NCI-H1694 treated with DMSO at 0.1 percent for 48 hours (cell line): ENCODE results near the gene HOXB3.
A peak's percentile ranks its signal among the peaks of the same experiment; 100 is the strongest.

Source experiments
- DNase-seq: peaks from one replicate; lab custom pipeline; 2025; lab: John Stamatoyannopoulos, UW

The HOXB3 gene

DNA sequence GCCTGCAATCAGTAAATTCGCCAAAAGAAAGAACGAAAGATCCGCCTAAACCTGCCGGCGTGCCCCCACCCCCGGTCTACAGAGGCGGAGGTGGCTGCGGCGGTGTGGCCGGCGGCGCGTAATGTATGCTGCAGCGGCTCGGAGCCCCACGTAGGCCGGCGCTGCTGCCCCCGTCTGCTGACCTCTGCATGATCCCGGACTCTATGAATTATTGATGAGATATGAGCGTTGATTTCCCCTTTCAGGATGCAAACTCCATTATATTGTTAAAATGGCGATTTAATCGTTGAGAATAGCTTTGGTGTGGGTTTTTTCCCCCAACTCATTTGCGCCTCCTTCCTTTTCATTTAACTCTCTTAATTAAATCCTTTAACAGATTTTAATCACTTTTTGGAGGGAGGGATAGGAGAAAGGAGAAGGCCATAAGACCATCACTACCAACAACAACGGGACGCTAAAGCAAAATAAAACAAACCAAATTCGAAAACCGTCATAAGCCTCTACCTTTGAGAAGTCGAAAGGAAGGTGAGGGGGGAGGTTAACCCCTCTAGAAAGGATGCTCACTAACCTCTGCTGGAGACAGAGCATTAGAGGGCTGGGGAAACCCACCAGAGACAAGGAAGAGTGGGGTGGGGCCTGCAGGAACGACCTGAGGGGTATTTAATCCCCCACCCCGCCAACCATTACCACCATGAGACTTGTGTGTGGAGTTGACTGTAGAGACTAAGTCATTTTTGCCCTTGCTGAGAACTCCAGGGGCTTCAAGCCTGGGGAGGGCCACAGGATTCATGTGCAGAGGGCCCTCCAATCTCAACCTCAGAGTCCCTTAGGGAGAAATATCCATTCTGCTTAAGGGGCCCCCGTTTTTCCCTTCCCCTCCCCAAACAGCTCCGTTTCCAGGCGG, 3.4 kb downstream of the HOXB3 start:
- DNase-seq: no peak

DNA sequence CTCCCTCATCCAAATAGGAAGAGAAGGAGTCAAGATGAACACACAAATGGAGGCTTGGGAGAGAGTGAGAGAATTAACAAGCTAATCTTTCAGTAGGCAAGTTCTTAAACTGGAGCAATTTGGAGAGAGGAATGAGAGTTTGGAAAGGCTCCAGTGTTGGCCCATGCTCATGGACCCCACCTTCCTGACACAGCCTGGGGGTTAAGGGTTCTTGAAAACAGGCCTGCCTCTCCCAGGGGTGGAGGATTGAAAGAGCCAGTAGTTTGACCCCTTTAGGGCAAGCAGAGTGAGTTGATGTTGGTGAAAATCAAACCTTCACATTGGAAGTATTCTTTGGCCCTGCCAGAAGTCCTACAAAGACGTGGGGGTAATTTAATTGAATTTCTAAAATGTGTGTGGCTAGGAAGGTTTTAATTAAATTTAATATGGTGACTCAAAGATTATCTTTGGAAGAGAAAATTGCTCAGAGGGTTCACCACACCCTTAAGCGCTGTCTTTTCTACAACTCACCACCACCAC, 5.8 kb downstream of the HOXB3 start:
- DNase-seq: no peak

DNA sequence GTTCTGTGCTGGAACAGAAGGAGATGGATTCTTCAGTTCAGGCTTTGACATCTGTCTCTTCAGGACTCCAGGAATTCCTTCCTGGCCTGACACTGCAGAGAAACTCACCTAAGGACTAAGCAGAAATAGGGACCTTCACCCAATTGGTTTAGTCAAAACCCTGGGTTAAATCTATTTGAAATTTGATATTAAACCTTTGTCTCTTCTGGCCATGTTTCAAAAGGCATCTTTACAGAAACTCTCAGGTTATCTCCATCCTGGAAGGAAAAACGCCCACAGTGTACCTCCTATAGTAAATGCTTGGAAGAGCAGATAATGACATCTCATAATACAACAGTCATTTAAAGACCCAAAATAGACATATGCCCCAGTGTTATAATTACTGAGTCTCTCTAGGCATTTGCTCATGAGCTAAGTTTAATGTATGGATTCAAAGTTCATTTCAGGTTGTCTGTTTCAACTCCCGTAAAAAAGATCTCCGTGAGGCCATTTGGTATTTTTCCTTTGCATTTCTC, 6.3 kb downstream of the HOXB3 start:
- DNase-seq: no peak

DNA sequence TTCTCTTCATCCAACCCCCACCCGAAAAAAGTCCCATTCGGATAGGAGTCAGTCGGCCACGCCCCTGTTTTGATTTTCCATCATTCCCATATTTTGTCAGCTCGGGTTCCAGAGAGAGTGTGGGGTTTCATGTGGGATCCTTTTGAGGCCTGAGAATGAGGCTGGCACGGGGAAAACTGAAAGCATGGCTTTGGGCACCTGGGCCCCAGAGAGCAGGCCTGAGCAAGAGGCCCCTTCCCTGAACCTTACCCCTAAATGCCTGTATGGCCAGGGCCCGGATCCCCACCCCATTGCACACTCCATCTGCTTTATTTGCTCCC, 7.3 kb downstream of the HOXB3 start:
- DNase-seq: no peak

DNA sequence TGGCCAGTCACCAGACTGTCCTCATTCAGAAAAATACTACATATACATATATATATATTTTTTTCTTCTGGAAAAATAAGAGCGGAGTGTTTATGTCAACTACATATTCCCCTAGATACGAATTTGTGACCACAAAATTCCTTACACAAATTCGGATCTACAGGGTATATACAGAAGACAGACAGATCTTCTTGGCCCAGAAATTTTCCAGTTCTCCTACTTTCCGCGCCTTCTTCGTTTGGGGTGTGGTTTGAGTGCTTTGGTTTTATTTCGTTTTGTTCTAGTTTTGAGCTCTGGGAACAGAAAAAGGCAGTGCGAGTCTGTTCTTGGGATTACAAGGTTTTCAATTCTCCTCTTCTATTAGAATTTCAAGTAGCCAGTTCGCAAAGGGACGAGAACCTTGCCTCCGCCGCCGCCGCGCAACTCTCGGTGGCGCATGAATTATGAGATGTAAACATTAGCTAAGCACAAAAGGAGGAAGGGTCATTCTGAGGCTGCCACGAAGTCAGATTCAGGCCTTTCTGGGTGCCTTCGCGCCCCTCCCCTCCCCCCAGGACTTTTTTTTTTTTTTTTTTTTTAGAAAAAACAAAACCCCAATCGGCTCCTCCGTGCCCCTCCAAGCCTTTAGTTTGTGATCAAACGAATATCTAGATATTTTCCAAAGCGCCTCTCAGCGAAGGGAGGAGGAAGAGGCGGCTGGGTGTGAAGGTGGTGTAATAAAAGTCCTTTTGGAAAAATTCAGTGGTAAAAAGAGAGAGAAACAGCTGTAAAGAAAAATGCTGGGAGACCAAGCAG, 10.1 kb downstream of the HOXB3 start:
- no peak for DNase-seq

DNA sequence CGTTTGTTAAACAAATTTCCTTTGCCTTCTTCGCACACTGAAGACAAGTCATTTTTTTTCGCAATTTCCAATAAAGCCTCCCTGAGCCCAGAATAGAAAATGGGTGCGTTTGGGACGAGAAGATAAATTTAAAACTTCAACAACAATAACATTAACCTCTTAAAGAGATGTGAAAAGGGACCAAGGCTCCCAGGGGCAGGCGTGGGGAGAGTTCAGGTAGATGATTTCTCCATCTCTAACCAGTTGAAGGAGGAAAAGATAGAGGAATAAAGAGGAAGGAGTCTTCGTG, 10.6 kb downstream of the HOXB3 start:
- DNase-seq: no peak

DNA sequence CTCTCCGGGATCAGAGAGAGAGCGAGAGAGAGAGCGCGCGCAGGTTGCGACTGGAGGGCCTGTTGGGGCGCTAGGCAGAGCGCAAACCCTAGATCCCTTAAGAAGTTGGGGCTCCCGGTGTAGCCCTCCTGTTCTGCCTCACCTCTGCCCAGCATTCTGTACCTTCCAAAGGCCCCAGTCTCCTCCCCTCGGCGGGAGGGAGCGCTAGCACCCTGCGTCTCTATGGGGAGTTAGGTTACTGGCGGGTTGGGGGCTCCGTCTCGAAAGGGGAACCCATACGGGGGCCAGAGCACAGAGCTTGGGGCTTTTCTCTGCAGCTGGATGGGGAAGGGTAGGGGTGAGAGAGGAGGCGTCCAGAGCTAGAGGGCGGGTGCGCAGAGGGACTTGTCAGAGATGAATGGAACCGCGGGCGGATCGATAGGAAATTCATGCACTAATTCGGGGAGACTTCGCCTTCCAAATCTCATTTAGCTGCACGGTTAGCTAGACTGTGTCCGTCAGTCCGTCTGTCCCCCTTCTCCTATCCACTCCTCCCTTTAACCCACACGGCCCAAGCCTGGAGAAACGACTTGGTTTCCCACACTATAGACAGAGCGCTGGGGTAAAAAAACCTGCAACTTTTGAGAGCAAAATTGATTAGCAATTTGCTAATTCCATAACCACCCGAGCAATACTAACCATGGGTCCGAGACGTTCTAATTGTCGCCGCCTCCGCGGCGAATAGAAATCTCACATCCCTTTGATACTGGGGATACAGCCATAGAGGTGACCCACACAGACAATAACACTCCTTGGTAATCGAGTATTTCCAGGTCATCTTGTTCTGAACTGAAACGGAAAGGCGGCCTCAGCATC, 11.2 kb downstream of the HOXB3 start:
- DNase-seq: peak; percentile 36

DNA sequence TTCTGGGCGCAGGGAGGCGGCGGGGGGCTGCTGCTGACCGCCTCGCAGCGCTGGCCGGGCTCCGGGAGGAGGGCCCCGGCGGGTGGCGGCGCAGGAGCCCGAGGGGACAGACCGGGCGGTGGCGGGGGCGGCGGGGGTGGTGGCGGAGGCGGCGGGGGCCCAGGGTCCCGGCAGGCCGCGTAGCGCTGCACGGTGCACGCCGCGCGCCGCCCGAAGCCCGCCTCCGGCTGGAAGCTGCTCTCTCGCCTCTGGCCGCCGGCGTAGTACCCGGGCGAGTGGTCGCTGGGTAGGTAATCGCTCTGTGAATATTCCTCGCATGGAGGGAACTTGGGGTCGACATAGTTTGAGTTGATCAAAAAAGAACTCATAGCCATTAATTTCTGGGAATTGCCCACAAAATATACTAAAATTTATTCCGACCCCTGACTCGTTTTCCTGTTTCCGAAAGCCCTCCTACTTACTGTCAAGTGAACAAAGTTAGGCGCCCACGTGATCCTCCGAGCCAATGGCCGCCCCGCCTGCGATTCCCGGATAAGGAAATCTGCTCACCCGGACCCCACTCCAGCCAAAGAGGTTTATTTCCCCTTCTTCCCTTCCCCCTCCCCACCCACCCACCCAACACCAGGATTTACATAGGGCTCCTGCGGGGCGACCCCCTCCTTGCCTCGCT, 12.0 kb downstream of the HOXB3 start, which contains the start of gene HOXB4:
Gene HOXB4 (minus strand): TSS at position 405 of the 670 bp plus-strand sequence. CDS start 31 bp downstream, at position 374.
- peak; percentile 64 for DNase-seq

DNA sequence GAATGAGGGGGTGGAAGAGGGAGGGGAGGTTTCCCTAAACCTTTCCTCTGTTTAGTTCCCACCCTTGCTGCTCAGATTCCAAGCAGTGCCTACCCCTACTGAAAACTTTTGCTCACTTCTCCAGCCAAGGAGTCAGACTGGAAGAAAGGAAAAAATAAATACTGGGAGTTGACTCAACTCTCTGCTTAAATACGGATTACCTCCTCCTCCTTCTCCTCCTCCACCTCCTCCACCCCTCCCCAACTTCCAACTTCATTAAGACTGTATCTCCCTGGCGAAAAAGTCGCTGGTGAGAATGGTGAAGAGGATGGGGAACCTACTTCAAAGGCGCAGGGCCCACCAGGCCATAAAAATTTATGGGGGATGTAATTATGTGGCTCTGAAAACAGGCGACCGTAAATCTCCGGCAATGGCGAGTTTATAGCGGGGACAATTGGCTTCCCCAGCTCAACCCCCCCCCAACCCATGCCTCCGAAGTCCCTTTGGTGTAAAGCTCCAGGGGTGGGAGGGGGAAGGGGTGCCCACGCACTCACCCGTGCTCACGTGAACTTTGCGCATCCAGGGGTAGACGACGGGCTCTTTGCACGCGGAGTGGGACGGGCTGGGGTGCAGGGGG, 12.6 kb downstream of the HOXB3 start:
- DNase-seq: no peak

DNA sequence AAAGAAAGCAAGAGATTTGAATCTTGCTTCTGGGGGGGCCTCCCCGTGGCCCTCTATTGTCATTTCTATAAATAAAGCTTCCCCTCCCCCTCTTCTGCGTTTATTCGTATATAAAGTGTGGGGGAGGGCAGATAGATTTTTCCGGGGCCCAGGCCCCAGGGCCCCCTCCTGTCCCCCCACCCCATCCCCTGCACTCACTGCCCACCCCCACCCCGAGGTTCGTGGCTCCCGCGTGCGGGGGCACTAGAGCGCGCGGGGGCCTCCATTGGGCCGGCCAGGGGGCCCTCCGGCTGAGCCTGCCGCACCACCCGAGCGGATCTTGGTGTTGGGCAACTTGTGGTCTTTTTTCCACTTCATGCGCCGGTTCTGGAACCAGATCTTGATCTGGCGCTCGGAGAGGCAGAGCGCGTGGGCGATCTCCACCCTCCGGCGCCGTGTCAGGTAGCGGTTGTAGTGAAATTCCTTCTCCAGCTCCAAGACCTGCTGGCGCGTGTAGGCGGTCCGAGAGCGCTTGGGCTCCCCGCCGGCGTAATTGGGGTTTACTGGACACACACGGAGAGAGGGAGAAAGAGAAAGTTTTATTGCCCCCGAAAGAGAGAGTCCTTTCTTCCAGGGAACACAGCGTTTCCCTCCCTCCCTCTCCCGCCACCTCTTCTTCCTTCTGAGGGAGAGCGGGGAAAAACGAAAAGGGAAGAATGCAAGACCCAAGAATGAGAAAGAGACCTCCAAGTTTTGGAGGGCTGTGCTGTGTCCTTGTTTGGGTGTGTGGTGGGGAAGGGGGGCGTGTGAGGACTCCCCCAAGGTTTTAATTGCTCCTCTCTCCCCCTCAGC, 13.3 kb downstream of the HOXB3 start:
- no peak for DNase-seq

DNA sequence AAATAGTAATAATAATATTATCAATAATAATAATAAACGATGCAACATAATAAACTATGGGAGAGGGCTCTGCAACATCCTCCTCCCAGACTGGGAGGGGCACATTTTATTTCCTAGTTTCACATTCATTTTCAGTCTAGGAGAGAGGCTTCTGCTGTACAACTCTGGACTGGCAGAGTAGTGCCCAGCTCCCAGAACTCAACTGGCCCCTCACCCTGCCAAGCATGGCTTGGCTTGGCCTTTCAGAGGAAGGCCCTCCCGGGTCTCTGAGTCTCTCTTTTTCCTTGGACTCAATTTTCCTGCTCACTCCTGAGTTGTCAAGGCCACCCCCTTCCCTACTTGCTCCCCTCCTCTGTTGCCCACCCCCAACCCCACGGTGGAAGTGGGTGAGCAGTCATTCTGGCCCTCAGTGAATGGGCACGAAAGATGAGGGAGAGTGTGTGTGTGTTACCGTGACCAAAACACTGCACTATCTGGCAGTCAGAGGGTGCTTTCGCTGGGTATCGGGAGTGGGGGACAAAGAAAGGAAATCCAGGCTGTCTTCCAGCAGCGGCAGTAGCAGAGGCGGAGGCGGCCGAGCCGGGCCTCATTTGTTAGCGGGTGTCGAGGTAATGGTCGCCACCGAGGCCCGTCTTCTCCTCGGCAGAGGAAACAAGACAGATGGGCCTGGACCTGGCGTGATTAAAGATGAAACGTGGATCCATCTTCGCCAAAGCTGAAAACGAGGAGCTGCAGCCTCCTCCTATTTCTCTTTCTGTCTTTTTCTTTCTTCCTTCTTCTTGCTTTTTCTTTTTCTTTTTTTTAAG, 14.2 kb downstream of the HOXB3 start:
- no peak for DNase-seq

DNA sequence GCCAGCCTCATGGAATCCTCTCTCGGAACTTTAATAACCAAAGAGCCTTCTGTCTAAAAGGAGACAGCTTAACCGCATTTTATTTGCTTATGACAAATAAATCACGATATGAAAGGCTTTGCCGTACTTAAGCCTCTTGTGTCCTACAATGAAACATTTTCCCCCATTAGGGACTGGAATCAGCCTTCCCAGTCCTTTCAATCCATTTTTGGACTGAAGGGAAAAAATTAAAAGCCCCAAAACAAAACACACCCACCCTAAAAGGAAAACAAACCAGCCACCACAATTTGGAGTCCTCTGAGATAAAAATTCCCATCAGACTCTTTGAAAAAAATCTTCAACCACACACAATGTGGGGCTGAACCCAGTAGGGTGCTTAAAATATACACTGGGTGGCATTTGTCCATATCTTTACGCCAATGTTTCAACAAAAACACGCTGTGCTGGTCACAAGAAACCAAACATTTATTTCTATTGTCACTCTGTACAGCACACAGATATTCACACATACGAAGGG, 14.9 kb downstream of the HOXB3 start:
- DNase-seq: no peak

DNA sequence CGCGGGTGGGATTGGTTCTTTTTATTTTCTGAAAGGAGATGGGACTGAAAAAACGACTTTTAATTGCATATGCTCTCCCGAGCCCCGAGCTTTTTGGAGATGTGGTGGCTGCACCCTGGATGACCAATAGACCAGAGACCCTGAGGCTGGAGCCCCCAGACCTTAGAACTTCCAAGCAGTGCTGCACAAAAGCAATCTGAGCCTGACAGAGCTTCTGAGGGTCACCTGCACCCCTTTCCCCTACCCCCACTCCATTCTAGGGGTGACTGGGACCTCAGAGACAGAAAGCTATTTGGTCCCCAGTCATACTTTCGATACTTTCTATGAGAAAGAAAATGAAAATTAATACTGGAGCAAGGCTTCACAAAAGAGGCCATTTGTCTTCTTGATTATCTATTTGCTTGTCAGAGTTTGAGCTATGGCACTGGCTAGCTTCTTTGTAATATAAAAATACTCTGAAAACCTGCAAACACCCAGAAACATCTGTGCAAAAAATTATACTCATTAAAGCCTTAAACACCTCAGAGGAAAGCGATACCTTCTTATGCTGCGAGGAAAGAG, 15.5 kb downstream of the HOXB3 start:
- no peak for DNase-seq

DNA sequence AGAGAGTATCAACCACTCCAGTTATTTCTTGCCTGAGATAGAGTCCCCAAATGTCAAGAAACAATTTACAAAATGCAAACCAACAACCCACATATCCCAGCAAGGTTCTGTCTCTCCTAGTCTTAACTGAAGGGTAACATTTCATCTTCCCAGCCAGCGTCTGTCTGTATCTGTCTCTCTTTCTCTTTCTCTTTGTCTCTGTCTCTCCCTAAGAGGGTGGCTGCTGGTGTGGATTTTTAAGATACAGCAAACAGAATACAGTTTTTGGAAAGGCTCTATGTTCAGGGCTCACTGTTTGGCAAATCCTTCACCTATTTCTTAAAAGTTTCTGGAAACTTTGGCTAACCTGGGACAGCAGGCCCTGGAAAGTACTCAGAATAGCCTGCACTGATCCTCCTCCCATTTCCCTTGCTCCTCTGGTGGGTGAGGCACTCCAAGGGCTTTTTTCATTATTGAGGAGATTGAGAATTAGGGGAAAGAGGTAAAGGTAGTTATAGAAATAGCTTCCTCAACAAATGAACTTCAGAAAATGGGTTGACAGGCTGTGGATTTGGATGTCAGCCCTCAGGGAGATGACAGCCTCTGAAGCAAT, 18.1 kb downstream of the HOXB3 start:
- DNase-seq: no peak

DNA sequence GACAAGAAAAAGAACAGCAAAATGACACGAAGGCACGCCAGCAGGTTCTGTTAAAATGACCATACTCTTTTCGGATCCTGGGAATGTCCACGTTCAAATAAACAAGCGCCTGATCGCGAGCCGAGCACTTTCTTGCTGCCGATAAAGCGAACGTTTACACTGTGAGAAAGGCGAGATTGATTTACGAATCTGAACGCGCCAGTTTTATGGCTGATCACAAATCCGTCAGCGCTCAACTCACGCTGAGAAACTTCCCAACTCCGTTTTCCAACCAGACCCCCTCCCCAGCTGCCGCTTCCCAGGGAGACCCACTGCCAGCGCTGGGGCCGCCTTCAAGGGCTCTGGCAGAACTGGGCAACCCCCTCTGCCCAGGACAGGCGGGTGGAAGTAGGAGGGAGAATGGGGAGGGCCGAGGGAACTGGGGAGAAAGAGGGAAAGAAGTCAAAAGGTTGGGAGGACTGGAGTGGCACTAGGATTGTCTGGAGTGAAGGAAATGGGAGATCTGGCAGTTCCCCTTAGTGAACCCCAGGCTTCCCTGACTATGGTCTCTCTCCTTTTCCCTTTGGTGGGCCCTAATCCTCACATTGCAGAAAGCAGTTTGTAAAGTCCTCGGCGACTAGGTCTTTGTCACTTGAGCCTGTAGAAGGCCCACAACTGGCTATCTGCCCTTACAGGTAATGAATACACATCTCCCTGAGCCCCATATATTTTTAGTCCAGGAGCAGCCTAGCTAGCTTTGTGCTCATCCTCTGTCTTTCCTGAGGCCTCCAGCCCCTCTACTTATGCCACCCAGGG, 18.8 kb downstream of the HOXB3 start:
- no peak for DNase-seq

DNA sequence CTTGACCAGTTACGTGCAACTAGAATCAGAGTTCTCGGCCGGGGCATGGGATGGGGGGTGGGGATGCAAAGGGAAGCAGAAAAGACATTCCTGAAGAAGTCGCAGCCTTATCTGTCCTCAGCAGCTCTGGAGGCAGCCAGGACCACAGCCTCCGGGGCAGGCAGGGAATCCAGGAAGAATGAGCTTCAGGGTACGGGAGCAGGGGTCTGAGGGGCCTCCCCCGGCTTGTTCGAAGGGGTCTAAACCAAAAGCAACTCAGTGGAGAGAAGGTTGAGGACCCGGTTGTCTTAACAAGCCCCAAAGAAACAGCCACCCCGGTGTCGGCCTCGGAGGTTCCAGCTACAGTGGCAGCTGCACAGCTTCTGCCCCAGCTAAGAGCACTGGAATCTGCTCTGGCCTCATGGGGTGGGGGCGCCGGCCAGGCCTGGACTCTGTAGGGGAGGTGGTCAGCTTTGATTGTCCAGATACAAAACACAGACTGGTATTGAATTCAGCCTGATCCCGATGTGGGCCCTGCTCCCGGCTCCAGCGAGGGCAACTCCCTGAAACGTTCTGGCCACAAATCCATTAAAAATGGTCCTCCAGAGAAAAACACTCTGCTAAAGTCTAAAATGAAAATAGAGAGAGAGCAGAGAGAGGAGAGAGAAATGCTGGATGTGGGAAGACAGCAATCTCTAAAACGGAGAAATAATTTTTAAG, 19.6 kb downstream of the HOXB3 start:
- no peak for DNase-seq
